ENCODE data around the gene SHISA6.

GRCh38 chr17:11539637-11540036, 298.6 kb downstream of the SHISA6 start:
- no peak for TF ChIP-seq CTCF (conservative IDR thresholded peaks at IDR 0.05 in 1 of 2, IDR thresholded peaks at IDR 0.05 in 1 of 2; ENCODE audit: low read depth in 1 of 2, low read length in 2 of 2)
- no peak for TF ChIP-seq EZH2 (IDR thresholded peaks at IDR 0.05; ENCODE audit: low read length, missing control alignments)

All from fibroblast of lung (primary cell).